ENCODE results near the gene MAGOH.

Gene MAGOH

DNA sequence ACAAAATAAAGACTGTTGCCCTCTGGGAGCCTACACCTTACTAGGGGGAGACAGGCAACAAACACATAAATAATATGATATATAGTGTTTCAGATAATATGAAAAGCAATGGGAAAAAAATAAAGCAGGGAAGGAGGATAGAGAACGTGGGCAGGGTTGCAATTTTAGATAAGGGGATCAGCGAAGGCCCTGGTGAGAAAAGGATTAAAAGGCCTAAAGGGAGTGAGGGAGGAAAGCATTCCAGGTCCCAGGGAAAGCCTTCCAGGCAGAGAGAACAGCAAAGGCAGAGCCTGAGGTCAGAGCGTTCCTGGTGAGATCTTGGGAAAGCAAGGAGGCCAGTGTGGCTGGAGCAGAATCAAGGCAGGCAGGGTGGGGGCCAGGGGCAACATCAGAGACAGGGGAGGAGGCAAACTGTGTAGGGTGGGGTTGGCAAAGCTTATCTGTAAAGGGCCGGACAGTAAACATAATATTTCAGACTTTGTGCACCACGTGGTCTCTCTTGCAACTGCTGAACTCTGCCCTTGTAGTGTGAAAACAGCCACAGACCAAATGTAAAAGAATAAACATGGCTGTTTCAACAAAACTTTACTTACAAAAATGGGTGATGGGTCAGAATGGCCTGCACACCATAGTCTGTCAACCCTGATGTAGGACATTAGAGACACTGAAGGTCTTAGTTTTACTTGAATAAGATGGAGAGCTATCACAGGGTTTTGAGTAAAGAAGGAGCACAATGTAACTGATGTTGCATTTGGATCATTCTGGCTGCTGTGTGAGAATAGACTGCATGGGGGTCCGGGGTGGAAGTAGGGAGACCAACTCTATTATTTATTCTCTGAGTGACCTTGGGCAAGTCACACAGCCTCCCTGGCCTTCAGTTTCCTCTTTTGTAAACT is 55.0 kb downstream of the MAGOH start:
- no peak for DNase-seq

DNA sequence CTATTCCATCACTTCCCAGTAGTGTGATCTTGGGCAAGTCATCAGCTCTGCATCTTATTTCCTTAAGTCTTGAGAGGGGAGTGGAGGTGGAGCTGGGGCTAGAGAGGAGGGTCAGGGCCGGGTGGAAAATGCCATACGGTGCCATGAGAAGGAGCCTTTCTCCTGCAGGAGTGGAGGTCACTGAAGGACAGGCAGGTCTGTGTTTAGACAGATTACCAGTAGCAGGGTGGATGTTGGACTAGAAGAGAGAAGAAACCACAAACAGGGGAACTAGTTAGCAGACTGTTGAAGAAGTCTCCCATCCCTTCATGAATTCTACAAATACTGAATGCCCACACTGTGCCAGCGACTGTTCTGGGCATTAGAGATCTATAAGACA is 55.6 kb downstream of the MAGOH start:
- DNase-seq, result no peak

DNA sequence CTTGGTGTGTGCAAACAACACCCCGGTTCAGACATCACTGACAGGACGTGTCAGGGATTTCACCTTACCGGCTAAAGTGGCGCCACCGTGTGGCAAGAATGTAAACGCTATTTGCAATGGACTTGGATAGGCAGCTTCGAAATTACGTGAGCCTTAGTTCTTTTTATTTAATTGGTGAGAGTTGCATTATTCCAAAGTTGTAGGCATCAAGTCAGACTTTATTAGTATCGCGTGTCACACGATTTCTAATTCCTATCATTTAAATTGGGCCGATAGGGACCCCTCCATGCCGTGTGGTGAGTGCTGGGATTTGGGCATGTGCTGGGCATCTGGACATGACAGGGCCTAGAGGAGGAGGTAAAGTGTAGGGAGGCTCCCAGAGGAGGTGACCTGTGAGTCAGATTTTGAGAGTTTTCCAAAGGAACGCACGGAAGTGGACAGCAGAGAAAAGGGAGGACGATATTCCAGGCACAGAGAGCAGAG is 56.2 kb downstream of the MAGOH start:
- peak; percentile 48 for DNase-seq

DNA sequence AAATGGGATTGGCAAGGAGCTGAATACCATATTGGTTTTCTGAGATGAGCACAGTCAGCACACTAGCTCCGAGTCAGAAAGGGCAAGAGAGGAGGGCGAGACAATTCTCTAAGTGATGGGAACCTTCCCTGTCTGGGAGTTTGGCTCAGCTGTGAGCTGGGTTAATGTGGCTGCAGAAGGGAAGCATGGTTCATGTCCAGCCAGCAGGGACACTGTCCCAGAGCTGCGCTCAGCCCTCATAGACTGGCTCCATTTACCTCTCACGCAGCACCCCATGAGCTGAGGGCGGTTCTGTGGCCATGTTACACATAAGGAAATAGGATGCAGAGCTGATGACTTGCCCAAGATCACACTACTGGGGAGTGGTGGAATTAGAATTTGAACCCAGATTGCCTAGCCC is 57.4 kb downstream of the MAGOH start:
- no peak for DNase-seq

DNA sequence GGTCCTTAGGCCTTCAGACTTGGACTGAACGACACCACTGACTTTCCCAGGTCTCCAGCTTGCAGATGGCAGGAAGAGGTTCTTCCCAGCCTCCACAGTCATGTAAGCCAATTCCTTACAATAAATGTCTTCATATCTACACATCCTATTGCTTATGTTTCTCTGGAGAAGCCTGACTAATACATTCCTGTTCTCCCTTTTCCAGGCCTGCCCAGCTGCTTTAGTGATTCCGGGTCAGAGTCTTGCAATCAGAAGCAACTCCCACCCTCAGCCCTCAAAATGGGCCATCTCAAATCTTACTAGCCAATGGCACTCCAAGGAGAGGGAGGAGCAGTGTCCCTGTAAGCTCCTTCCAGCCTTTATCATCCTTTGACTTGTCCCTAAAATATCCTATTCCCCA is 58.1 kb downstream of the MAGOH start:
- DNase-seq, result no peak
